HG03520 (cell line): Measurements from ENCODE around the gene SMARCC1.
"Not testable (repeated sequence)": the region's sequence is repeated elsewhere in the genome, so short reads cannot be mapped to it uniquely, and the experiment has no call there.

Experiments
- ATAC-seq: cut with Tn5 transposase; IDR thresholded peaks from one replicate; pipeline ENCODE4 v1.9.1; 2021; ENCODE audit warnings: mild to moderate bottlenecking, moderate library complexity; ENCODE audit not compliant: unreplicated experiment

SMARCC1 gene

GRCh38 chr3:47772047-47772446 is 9.6 kb downstream of the SMARCC1 start:
- no peak for ATAC-seq

GRCh38 chr3:47766186-47766585 is 15.5 kb downstream of the SMARCC1 start:
- no peak for ATAC-seq

- no peak for ATAC-seq
Measured at GRCh38 chr3:47762233-47762632, 19.5 kb downstream of the SMARCC1 start.

- ATAC-seq, result no peak
Measured at GRCh38 chr3:47761046-47761445, 20.6 kb downstream of the SMARCC1 start.

GRCh38 chr3:47760207-47760606 is 21.5 kb downstream of the SMARCC1 start:
- not testable (repeated sequence) for ATAC-seq

GRCh38 chr3:47758261-47759025 is 23.2 kb downstream of the SMARCC1 start:
- no peak for ATAC-seq

- ATAC-seq, result no peak
Measured at GRCh38 chr3:47752716-47753115, 29.0 kb downstream of the SMARCC1 start.

- not testable (repeated sequence) for ATAC-seq
Measured at GRCh38 chr3:47750811-47751354, 30.8 kb downstream of the SMARCC1 start.

- no peak for ATAC-seq
Measured at GRCh38 chr3:47747558-47747957, 34.1 kb downstream of the SMARCC1 start.

GRCh38 chr3:47746264-47746663 is 35.4 kb downstream of the SMARCC1 start:
- ATAC-seq, result no peak

- ATAC-seq, result no peak
Measured at GRCh38 chr3:47743855-47744254, 37.8 kb downstream of the SMARCC1 start.

- ATAC-seq, result not testable (repeated sequence)
Measured at GRCh38 chr3:47743352-47743751, 38.3 kb downstream of the SMARCC1 start.

- ATAC-seq, result no peak
Measured at GRCh38 chr3:47741925-47742324, 39.8 kb downstream of the SMARCC1 start.

GRCh38 chr3:47732143-47732542 is 49.5 kb downstream of the SMARCC1 start:
- no peak for ATAC-seq

- ATAC-seq, result no peak
Measured at GRCh38 chr3:47731061-47731460, 50.6 kb downstream of the SMARCC1 start.

GRCh38 chr3:47722859-47723258 is 58.8 kb downstream of the SMARCC1 start:
- no peak for ATAC-seq

- ATAC-seq, result not testable (repeated sequence)
Measured at GRCh38 chr3:47717448-47717847, 64.2 kb downstream of the SMARCC1 start.

GRCh38 chr3:47716656-47717055 is 65.0 kb downstream of the SMARCC1 start:
- ATAC-seq, result no peak

GRCh38 chr3:47715928-47716327 is 65.8 kb downstream of the SMARCC1 start:
- ATAC-seq, result no peak

- no peak for ATAC-seq
Measured at GRCh38 chr3:47714606-47715005, 67.1 kb downstream of the SMARCC1 start.

GRCh38 chr3:47713655-47714054 is 68.0 kb downstream of the SMARCC1 start:
- ATAC-seq, result no peak

- no peak for ATAC-seq
Measured at GRCh38 chr3:47712398-47712797, 69.3 kb downstream of the SMARCC1 start.

GRCh38 chr3:47711596-47711995 is 70.1 kb downstream of the SMARCC1 start:
- ATAC-seq, result no peak
